KG1 (cell line): ENCODE measurements around the gene SCAMP4.

Source experiments
- DNase-seq: peaks from one replicate; lab custom pipeline; 2025; lab: John Stamatoyannopoulos, UW

The SCAMP4 gene

DNA sequence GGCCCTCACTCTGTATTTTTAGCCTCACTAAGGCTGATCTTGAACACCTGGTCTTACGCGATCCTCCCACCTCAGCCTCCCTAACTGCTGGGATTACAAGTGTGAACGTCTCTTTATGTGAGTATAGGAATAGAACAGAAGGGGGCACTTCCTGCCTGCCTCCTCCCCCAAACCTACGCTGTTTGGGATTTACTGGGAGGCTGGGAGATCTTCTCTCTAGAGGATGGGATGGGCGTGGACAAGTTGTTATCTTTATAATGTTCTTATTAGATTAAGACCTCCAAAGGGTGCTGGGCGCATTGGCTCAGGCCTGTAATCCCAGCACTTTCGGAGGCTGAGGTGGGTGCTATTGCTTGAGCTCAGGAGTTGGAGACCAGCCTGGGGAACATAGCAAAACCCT lies 32.9 kb downstream of the SCAMP4 start:
- no peak for DNase-seq

DNA sequence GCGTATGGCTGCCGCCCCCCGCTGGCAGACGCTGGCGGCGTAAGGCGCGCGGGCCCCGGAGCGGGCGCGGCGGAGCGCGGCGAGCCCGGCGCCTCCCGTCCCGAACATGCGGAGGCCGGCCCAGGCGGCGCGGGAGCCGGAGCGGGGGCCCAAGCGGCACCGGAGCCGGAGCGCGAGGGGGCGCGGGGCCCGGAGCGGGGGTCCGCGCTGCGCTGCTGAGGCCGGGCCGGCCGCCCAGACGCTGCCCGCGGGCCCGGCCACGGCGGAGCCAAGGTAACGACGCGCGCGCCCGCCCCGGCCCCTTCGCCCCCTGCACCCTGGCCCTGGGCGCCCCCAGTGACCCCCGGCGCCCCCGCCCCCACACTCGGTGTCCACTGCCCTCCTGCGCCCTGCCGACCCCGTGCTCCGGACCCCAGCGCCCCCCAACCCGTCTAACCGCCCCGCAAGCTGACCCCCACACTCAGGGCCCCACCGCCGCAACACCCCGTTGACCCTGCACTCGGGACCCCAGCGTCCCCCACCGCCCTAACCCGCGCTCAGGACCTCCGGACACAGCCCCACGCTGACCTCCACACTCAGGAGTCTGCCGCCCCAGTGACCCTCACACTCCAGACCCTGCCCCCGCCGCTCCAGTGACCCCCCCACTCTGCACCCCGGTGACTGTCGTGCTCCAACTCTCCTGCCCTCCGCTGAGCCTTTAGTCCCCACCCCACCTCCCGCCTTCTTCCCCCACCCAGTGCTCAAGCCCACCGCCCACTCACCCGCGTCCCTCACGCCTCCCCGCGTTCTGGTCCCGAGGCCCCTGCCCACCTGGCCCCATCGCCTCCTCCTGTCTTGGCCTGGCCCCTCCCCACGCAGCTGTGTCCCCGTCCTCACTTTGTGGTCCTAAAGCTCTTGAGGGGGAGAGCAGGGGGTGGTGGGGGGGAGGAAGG lies 36.2 kb downstream of the SCAMP4 start, which contains the start of gene CSNK1G2:
Gene CSNK1G2 (plus strand): TSS at position 27 of the 932 bp plus-strand sequence. CDS start 28,601 bp downstream, outside the sequence.
- no peak for DNase-seq

DNA sequence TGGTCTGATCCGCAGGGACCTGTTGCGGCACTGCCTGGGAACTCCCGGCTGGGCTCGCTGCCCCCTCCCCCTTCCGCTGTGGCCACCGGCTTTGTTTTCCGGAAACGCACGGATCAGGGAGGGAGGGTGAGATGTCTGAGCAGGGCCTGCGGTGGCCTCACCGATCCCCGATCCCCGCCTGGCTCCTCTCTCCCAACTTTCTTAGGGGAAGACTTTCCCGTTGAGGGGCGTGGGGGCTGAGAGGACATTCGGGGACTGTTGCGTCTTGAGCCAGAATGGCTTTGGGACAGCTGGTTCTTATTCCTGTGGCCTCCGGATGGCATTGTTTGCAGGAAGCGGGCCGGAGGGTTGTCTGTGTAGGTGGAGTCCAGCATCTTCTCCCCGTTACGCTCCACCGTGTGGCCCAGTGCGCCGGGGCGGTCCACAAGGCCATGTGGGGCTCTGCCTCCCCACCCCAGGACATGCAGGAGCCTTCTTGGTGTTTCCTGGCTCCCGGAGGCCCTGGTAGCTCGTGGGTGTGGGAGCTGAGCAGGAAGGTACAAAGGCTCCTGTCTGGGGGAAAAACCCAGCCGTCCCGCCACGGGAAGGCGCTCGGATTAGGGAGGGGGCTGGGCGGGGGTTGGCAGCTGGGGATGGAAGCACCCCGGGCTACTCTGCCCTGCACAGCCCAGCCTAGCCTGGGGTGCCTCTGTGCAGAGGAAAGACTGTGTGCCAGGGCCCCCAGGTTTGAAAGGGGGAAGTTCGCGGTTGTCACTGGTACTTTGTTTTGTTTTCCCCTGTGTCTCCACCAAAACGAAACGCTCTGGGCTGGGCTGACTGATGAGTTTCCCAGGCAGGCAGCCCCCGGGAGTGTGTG lies 37.1 kb downstream of the SCAMP4 start:
- peak; percentile 31 for DNase-seq

DNA sequence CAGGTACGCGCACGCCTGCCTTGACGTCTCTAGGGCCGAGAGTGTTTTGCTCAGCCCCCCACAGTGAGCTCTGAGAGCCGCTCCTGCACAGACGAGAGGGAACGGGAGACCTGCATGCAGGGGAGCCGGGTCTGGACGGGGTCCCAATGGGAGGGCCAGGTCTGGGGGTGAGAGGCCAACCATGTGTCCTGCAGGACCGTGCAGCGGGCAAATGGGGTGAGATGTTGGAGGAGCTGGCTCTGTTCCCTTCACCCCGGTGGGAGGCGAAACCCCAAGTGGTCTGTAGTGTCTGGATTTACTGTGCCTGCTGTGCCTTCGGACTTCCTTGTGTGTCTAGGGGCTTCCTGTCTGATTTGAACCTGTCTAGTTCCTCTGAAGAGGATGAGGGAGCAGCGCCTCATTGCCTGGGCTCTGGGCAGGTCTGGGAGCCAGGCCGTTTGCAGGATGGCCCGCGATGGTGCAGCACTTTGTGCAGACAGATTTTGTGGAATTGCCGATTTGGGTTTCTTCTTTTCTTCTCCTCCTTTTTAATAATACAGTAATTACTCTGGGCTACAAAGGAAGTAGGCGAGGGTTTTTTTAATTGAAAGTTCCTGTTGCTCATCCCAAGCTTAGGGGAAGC lies 37.8 kb downstream of the SCAMP4 start:
- peak; percentile 12 for DNase-seq

DNA sequence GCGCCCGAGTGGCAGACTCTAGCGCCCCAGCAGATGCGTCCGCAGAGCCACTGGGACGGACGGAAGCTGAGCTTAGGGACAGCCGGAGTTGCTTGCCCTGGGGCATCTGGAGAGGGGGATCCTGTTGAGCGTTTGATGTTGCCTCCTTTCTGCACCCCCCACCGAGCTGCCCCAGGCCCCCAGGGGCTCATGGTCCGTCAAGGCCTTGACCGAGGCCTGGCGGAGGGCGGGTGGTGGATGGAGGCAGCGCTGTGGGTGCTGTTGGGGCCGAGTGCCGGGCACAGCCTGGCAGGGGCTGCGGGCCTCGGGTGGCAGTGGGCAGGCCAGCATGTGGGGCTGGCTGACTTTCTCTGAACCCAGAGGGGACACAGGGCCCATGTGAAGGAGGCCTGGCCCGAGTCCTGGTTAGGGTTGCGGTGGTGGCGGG lies 38.5 kb downstream of the SCAMP4 start:
- DNase-seq = no peak

DNA sequence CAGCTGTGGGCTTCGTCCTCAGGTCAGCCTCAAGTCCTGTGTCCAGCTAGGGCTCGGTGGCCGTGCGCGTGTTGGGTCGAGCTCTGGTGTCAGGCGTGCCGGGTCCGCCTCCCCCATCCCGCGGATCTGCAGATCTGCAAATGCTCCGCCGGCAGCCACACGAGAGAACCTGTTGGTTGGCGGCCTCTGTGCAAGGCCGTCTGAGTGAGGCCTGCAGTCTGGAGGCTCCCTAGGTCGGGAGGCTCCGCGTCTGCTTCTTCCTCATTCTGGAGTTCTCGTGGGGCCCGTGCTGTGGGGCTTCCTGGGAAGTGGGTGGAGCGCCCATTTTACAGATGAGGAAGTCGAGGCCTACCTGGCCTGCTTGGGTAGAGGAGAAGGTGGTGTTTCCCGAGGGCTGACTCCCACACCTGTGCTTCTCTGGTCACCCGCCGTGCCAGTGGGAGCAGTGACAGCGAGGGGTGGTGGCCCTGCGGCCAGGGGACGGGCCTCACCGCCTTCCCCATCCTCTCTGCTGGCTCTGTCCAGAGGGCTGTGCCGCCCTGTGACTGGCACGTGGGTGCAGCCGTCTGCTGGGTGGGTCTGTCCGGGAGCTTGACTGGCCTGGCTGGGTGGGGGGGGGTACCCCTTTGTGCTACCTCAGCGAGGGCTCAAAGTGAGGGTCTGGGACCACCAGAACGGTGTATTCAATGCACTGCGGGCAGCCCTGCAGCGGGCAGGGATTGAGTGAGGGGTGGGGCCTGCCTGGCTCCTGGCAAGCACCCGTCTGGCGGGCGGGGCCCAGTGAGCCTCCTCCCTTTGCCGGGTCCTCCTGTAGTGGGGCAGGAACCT lies 39.1 kb downstream of the SCAMP4 start:
- DNase-seq = no peak

DNA sequence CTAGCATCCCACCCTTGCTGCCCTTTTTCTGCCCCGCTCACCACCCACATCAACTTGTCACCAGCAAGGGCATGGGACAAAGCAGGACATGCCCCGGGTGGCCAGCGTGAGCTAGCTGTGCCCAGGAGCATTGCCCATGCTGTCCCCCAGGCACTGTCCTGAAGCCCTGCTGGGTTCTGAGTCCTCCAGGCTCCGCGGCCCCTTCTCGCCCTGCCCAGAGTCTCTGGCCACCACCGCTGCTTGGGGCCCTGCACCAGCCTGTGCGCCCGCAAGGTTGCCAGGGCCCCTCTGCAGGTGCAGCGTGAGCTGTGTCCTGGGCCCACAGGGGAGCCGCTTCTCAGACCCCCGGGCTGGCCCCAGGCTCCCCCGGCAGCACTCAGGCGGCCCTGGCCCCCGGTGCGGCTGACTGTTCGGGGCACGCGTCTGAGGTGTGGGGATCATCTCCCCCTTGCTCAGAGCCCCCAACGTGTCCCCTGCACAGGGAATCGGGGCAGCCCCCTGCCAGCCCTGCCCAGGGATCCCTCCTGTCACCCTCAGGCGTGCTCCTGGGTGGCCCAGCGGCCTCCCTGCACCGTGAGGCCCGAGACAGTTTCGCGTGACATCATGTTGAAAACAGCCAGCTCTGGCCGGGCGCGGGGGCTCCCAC lies 39.8 kb downstream of the SCAMP4 start:
- DNase-seq = no peak

DNA sequence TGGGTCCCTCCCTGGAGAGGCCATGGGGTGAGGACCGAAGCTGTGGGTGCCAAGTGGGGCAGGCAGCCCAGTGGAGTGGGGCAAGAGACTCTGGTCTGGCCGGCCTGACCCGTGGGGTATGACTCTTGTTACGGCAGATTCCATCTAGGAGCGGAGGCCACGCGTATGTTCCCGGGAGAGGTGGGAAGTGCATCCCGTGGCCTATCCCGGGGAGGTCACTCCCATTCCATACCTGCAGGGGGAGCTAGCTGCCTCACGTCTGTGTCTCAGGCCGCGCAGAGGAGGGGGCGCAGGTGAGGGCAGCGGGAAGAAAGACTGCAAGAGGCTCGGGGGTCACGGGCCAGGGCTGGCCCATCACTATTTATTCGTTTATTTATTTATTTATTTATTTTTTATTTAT lies 40.7 kb downstream of the SCAMP4 start:
- no peak for DNase-seq

DNA sequence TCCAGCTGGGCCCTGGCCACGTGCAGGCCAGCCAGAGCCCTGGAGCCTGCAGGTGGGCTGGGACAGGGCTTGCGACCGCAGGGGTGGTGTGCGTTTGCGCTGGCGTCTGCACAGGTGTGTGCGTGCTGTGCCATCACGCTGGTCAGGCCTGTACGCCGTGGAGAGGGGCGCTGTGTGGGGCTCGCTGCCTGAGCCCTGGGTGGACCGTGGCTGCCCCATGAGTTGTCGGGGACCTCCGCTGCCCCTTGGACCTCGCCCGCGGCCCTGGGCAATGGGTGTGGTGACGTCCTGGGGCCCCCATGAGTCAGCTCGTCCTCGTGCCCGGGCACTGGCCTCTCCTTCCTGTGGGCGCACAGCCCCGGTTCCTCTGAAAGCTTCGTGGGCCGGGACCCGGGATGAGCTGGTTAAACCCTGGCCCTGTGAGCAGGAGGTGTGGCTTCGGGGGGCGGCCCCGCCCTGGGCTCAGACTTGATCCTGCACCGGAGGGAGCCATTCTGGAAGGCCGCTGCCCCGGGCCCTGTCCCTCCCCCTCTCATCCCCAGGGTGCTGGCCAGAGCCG lies 42.5 kb downstream of the SCAMP4 start:
- no peak for DNase-seq

DNA sequence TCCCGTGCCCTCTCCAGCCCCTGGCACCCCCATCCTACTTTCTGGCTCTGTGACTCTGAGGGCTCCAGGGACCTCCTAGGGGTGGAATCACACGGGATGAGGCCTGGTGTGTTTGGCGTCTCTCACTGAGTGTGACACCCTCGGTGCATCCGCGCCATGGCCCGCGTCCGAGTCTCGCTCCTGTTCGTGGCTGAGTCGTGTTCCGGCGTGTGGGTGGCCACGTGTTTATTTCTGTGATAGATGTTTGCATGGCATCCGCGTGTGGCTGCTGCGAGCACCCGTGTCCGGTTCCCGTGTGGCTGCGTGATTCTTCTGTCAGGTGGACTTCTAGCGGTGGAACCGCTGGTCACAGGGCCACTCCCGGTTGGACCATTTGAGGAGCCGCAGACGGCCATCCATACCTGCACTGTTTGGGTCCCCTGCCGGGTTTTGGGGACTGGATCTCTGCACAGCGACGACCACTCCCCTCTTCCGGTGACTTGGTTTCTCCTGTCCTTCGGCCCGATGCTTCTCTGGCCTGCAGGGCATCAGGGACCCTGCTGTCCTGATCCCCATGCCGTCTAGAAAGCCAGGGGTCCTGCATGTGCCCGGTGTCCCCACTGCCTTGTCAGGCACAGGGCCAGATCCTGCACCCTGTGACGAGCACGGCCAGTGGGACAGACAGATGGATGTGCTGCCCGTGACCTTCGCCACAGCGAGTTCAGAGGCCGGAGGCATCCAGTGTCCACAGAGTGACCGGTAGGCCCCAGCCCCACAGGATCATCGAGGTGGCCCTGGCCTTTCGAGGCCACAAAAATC lies 44.3 kb downstream of the SCAMP4 start:
- no peak for DNase-seq

DNA sequence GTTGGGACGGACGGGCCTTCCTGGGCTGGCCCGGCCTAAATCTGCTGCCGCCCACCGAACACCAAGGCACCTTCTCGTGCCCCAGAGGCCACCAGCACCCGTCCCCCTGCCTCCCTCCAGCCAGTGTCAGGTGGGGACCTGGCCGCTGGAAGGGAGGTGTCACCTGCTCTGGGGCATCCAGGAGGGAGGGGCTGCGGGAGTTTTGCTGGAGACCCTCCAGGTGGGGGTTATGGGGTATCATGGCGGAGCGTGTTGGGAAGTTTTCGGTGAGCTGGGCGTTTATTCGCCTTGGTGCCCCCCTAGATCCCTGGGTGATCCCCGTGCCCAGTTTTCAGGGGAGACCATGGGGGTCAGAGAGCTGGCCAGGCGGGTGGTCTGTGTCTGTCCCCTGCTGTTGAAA lies 45.4 kb downstream of the SCAMP4 start:
- DNase-seq = no peak

DNA sequence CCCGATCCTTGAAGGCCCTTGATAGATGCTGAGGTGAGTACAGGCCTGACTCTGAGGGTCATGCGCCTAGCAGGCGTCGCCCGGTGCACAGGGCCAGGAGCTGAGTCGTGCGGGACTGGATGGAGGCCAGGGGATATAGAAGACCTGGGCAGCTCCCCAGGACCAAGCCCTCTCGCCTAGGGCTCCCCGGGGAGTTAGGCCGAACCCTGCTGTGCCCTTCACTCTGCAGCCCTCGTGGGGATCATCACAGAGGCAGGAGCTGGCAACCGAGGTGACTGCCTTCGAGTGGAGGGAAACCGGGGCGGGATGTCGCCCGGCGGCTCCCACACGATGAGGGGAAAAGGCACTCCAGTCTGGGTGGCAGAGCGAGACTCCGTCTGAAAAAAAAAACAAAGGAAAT lies 47.4 kb downstream of the SCAMP4 start:
- no peak for DNase-seq

DNA sequence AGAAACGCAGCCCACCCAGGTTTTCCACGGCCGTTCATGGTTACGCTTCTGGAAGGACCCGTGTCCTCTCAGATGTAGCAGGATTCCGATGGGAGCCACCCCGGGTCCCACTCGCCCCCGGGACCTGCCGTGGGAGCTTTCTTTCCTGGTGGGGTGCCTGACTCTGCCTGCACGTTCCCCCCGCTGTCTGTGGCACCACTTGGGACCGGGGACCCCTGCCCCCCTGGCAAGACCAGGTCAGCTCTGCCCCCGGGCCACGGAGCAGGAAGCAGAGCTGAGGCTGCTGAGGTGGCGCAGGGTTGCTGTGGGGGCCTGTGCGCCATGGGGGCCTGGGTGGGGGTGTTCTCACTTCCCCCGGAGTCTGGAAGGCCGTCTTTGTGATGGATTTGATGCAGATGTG lies 47.8 kb downstream of the SCAMP4 start:
- no peak for DNase-seq

DNA sequence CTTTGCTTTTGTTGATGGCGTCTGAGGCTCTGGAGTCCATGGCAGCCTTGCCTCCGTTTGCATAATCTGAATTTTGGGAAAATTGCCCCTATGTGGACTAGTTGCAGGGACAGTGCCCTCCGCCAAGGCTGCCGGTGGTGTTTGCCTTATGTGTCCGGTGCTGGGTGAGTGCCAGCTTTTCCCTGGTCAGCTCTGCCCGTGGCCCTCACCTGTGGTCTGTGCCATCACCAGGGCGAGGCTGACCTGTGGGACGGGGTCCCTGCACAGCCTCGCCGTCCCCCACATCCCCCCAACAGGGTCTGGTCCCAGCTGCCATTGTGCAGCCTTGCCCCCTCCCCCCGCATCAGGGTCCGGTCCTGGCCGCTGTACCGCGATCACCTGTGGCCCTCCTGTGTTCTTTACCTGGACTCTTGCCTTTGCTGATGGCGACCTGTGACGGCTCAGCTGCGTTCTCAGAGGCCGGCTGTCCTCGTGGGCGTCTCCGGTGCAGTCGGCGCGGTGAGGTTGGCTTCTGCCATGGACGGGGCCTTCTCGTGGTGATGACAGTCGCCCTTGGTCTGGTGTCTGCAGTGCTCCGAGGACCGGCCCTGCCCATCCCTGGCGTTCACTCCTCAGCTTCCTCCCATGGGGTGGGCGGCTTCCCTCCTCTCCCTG lies 48.4 kb downstream of the SCAMP4 start:
- DNase-seq = no peak

DNA sequence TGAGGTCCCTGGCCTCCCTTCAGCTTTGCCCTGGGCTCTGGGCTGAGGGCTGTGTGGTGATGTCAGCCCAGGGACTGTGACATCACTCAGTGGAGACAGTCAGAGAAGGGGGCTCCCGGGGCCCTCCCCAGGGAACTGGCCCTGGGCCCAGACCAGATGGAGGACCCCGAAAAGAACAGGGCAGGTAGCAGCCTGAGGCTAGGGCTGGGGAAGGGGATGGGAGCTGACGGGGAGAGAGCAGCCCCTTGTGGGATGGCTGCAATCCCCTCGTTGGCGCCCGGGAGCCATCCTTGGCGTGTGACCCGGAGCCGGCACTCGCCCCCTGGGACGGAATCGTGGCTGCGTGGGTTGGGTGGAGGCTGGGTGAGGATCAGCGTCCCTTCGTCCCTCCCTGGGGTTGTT lies 49.3 kb downstream of the SCAMP4 start:
- DNase-seq = no peak

DNA sequence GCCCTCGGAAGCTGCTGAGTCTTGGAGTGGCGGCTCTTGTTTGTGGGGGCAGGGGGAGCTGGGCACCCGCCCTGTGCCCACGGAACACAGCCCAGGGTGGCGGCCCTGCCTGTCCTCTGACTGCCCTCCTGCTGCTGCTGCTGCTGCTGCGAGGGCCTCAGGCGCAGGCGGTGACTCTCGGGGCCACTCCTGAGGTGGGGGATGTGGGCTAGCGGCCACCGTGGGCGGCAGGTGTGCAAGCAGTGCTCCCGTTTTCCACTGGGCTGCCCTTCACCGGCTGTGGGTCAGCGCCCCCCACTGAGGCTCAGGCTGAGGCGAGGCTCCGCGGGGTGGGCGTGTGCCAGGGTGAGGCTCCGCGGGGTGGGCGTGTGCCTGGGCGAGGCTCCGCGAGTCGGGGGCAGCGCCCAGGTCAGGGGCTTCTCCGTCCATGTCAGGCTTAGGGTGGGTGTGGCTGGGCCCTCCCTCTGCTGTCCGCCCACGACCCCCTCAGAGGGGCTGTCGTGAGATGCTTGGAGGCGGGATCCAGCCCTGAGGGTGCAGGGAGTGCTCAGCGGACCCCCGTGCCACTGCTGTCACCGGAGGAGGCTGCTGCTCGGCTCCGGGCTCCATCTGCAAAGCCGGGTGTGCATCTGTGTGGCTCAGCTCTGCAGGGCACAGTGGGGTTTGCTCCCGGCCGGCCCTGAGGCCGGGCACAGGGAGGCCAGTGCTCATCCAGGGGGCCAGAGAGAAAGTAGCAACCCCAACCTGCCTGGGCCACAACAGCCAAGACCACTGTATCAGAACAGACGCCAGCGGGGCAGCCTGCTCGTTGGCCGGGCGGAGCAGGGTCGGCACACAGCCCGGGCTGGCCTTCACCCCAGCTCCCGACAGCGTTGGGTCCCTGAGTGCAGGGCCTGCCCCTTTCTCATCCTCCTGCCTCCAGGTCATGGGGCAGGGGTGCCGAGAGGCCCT lies 50.2 kb downstream of the SCAMP4 start:
- DNase-seq = no peak

DNA sequence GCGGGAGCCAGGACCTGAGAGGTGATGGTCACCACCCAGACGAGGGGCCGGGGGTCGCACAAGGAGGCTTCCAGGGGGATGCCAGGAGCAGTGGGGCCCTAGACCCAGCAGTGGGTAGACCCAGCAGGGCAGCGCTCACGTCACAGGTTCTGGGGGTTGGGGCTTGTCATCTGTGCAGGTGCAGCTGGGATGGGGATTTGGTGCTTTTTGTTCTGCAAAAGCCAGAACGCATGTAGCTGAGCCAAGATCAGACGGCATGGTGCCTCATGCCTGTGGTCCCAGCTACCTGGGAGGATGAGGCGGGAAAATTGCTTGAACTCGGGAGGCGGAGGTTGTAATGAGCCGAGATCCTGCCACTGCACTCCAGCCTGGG lies 50.9 kb downstream of the SCAMP4 start:
- DNase-seq = no peak

DNA sequence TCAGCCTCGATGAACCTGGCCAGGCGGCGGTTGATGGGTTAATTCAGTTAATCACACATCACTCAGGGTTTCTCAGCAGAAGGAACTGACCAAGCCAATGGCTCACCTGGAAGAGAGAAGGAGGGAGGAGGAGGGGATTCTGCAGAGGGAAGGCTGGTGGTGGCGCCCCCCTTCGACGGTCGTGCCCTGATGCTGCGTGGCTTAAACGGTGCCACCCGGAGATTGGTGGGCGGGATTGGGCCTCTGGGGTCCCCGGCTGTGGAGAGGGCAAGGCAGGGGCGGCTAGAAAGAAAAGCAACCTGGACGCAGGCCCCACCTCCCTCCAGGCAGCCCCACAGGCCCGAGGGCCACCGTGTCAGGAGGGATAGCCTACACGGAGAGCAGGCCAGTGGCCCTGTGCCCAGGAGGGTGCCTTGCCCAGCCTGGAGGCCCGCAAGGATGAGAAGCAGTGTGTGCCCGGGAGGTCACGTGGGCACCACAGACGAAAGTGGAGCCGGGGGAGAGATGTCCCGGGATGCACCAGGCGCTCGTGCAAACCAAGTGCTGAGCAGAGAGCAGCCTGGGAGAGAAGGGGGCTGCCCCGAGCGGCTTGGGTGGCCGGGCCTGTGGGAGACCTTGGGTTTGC lies 51.8 kb downstream of the SCAMP4 start:
- no peak for DNase-seq
